Adrenal gland (tissue), 12 donors: ENCODE data around the gene CAB39L. TPM values are rescaled to one million over a fixed set of nuclear protein-coding genes. Genes with fewer than 3 reads are reported as not detected.

Experiments
- DNase-seq, 7 donors: peaks; one replicate each; pipeline ENCODE4 v3.0.0-alpha.2; 2019 to 2020
- H3K27ac ChIP-seq, 5 donors: fragments of 200-600 bp; sonication (generic) in 4 of 5; 1 replicate in 3 of 5; 2 replicates in 2 of 5; pipeline versions ENCODE4 v1.5.1 to v1.8.0; 2016 to 2020; ENCODE audit warnings: mild to moderate bottlenecking in 1 of 5
- H3K27me3 ChIP-seq: fragments of 200-600 bp; 2 replicates; pipeline ENCODE4 v1.8.0; 2021
- H3K36me3 ChIP-seq, 2 donors: fragments of 200-600 bp; replicated peaks in 1 of 2; 1 replicate in 1 of 2; 2 replicates in 1 of 2; pipeline versions ENCODE4 v1.5.1 to v1.8.0; 2018 to 2022
- H3K4me1 ChIP-seq, 2 donors: fragments of 200-600 bp; replicated peaks in 1 of 2; 1 replicate in 1 of 2; 2 replicates in 1 of 2; pipeline versions ENCODE4 v1.5.1 to v1.8.0; 2018 to 2021
- H3K4me3 ChIP-seq, 4 donors: fragments of 200-600 bp; sonication (generic) in 3 of 4; one replicate each; pipeline ENCODE4 v1.5.1; 2016 to 2018
- H3K9me3 ChIP-seq, 3 donors: fragments of 200-600 bp; sonication (generic) in 1 of 3; replicated peaks in 1 of 3; 1 replicate in 2 of 3; 2 replicates in 1 of 3; pipeline versions ENCODE4 v1.5.1 to v1.8.0; 2016 to 2021
- POLR2A ChIP-seq, 2 donors: fragments of 450-650 bp; IDR thresholded peaks; one replicate each; pipeline ENCODE4 v1.6.1; 2017; ENCODE audit warnings: antibody characterized with exemption in 2 of 2, mild to moderate bottlenecking in 2 of 2, moderate library complexity in 1 of 2
- WGBS, 4 donors: extraction: QIAGEN DNeasy Blood & Tissue Kit in 2 of 4; methylation state at CpG; one replicate each; pipeline versions ENCODE4 v1.1.5 to v1.1.7; 2013 to 2017; 5-methylcytosine and 5-hydroxymethylcytosine counted together
- intact Hi-C, 2 donors: fragments of 100-400 bp; cut with DNase I; formaldehyde crosslinking; loops; one replicate each; pipeline versions ENCODE4 v1.14.1 to v1.15.0; 2022 to 2023
- polyA plus RNA-seq, 3 donors: library from polyadenylated mRNA; stranded (reverse); fragments of 200-250 nt in 2 of 3; fragments of 350-450 nt in 1 of 3; fragmentation: Illumina TruSeq in 1 of 3; extraction: RNeasy Lipid Tissue Mini Kit (QIAGEN cat#74804) in 1 of 3; gene quantifications; one replicate each; pipeline ENCODE4 v1.2.3, GENCODE V29; 2013 to 2014
- total RNA-seq, 9 donors: library from RNA; depleted of rRNA in 4 of 9; stranded (reverse); fragments of >200 nt in 4 of 9; fragments of 120-200 nt in 1 of 9; fragmentation: NEBNext Ultra II Directional in 1 of 9; extraction: Animal tissue kit (Norgen Biotek cat#: 25700) in 1 of 9; gene quantifications; one replicate each; pipeline versions ENCODE4 v1.1.0 to v1.2.4, GENCODE V29; 2013 to 2023
- TF ChIP-seq, protein P1 (sequence below), 6 experiments: fragments of 450-650 bp in 4 of 6; fragments of 200-600 bp in 2 of 6; sonication (generic) in 1 of 6; IDR thresholded peaks; 1 replicate in 5 of 6; 2 replicates in 1 of 6; pipeline versions ENCODE4 v1.5.1 to v1.8.0; 2016 to 2021; ENCODE audit warnings: antibody characterized with exemption in 6 of 6, mild to moderate bottlenecking in 2 of 6, moderate library complexity in 1 of 6
- donor health status: healthy with polysubstance abuse.
- donor health status: Bipolar disorder and iron deficiency.
- donor health status: DM: yes; HTN: yes; CAD: no.
- donor health status: DM: no; HTN: no; CAD: no.
- donor health status: DM: no; HTN: no; CAD: no.
- donor health status: DM: yes; HTN: yes; CAD: no.

The CAB39L gene
- total and polyA plus RNA-seq, 12 donors: 17.8 to 115 (median 47.8) TPM

DNA sequence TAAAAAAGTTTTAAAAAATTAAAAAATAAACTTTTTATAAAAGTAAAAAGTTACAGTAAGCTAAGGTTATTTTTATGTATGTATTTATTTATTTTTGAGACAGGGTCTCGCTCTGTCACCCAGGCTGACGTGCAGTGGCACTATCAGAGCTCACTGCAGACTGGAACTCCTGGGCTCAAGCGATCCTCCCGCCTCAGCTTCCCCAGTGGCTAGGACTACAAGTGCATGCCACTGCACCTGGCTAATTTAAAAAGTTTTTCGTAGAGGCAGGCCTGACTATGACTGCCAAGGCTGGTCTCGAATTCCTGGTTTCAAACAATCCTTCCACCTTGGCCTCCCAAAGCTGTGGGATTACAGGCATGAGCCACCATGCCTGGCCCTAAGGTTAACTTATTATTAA is 132.0 kb downstream of the CAB39L start:
- no peak for TF ChIP-seq POLR2A (IDR thresholded peaks at IDR 0.05)
- TF ChIP-seq, protein P1, sequence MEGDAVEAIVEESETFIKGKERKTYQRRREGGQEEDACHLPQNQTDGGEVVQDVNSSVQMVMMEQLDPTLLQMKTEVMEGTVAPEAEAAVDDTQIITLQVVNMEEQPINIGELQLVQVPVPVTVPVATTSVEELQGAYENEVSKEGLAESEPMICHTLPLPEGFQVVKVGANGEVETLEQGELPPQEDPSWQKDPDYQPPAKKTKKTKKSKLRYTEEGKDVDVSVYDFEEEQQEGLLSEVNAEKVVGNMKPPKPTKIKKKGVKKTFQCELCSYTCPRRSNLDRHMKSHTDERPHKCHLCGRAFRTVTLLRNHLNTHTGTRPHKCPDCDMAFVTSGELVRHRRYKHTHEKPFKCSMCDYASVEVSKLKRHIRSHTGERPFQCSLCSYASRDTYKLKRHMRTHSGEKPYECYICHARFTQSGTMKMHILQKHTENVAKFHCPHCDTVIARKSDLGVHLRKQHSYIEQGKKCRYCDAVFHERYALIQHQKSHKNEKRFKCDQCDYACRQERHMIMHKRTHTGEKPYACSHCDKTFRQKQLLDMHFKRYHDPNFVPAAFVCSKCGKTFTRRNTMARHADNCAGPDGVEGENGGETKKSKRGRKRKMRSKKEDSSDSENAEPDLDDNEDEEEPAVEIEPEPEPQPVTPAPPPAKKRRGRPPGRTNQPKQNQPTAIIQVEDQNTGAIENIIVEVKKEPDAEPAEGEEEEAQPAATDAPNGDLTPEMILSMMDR (IDR thresholded peaks at IDR 0.05): no peak
- Histone ChIP-seq H3K27ac (no peak overlapping the region), H3K4me3 (no peak overlapping the region), H3K36me3 (peaks cover 0 to 10% of the 10 kb centered on the region in 2 donors), H3K27me3 (no peaks in the 10 kb centered on the region), H3K9me3 (no peaks in the 10 kb centered on the region), H3K4me1 (peaks cover 0 to 28% of the 10 kb centered on the region in 2 donors)
- DNase-seq: no peak
- intact Hi-C loops: no loop called here
- 92 to 98% (median 96%) methylated on average over 6 of the region's 6 CpGs for WGBS, 4 donors

DNA sequence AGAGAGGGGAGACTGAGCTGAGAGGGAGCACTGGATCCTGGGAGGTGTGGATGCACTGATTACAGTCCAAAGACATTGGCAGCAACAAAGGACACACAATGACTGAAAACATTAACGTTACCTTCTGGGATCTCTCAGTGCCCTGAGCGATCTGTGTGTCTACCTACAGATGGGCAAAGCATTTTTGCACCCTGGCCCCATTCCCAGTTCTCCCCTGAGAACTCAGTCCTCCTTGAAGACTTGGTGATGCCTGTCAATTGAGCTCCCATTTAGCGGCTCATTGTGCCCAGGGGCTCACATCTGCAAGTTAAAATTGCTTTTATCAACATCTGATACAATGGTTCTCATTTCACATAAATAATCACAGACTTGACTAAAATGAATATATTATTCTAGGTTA is 133.6 kb downstream of the CAB39L start:
- Histone ChIP-seq H3K4me1 (peaks cover 0 to 28% of the 10 kb centered on the region in 2 donors), H3K36me3 (peaks cover 0 to 10% of the 10 kb centered on the region in 2 donors), H3K27ac (peak overlapping the region in 1 of 5 donors; percentile 3), H3K27me3 (no peaks in the 10 kb centered on the region), H3K4me3 (no peak overlapping the region), H3K9me3 (no peaks in the 10 kb centered on the region)
- WGBS, 4 donors: 86 to 100% (median 93%) methylated on average over 3 of the region's 3 CpGs
- no peak for TF ChIP-seq POLR2A (IDR thresholded peaks at IDR 0.05)
- TF ChIP-seq, protein P1 (IDR thresholded peaks at IDR 0.05): no peak
- intact Hi-C loops: no loop called here
- DNase-seq: no peak

DNA sequence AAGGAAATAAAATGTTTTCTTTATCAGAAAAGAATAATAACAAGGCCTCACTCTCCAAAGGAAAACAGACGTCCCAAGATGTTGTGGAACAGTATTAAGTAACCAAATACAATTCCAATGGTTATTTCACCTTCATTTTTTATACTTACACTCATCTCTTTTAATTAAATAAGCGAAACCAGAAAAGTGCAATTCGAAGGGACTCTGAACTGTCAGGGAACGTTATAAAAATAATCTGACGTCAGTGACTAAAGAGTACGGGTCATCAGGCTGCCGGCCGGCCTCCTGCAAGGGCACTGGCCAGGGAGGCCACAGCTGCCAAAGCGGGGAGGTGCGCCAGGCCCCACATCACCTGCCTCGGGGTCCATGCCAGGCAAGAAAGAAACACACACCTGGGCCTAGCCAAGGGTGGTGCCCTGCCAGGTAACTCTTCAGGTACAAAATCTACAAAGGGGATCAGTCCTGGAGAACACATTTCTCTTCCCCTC is 134.9 kb downstream of the CAB39L start:
- DNase-seq: peak in 1 of 7 donors; percentile 30

DNA sequence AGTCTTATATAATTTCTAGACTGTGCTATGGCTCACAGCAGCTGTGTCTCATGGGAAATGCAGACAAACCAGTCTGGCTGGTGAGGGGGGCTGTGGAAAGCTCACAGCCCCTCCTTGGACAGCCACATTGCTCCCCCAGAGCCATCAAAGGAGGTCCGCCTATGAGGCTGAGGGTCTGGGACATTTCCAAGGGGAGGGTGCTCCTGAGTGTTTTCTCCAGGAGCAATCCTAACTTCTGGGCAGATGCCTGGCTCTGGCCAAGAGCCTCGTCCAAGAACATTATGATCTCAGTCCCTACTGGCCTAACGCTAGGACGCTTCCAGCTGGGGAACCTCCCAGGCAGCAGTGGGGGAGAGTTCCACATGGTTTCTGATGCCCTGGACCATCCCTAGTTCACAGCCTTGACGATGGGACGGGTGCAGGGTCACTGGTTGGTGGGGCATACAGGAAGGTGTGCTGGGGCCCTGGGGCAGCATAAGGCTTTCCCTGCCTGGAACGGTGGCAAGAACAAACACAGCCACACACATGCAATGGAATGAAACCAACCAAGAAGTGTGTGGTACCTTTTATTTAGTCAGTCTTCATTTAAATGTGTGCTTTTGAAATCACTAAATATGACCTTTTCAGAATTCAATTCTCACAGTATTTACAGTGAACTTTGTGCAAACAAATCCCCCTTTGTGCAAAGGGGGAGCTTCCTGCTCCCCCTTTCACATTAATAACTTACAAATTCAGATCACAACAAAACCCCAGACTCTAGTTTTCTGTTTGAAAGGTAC is 135.6 kb downstream of the CAB39L start:
- no peaks in the 10 kb centered on the region for H3K27me3 ChIP-seq
- peaks cover 0 to 10% of the 10 kb centered on the region in 2 donors for H3K36me3 ChIP-seq
- 41 to 68% (median 58%) methylated on average over 4 to 7 of the region's 7 CpGs for WGBS, 4 donors
- H3K4me3 ChIP-seq: no peak overlapping the region
- intact Hi-C loops: no loop called here
- H3K4me1 ChIP-seq: peaks cover 8 to 29% of the 10 kb centered on the region in 2 donors
- DNase-seq: peak in 6 of 7 donors; percentile 39 to 84 (median 58)
- TF ChIP-seq POLR2A (IDR thresholded peaks at IDR 0.05): no peak
- TF ChIP-seq, protein P1 (IDR thresholded peaks at IDR 0.05): no peak
- H3K27ac ChIP-seq: peak overlapping the region in 3 of 5 donors; percentile 58 to 76 (median 75)
- H3K9me3 ChIP-seq: no peaks in the 10 kb centered on the region

More for the DNA sequence above, 134.9 kb downstream of the CAB39L start:
- no peaks in the 10 kb centered on the region for H3K9me3 ChIP-seq
- intact Hi-C loops: no loop called here
- peaks cover 0 to 10% of the 10 kb centered on the region in 2 donors for H3K36me3 ChIP-seq
- peak overlapping the region in 3 of 5 donors; percentile 58 to 76 (median 75) for H3K27ac ChIP-seq
- H3K27me3 ChIP-seq: no peaks in the 10 kb centered on the region
- H3K4me3 ChIP-seq: no peak overlapping the region
- WGBS, 4 donors: 46 to 66% (median 60%) methylated on average over 8 to 11 of the region's 11 CpGs
- TF ChIP-seq POLR2A (IDR thresholded peaks at IDR 0.05): no peak
- TF ChIP-seq, protein P1 (IDR thresholded peaks at IDR 0.05): no peak
- H3K4me1 ChIP-seq: peaks cover 2 to 23% of the 10 kb centered on the region in 2 donors
